GM03348 (cell line): ENCODE data around the gene MRPL42.

Experiments
- DNase-seq: peaks from one replicate; pipeline ENCODE4 v3.0.0; 2012; ENCODE audit warnings: low spot score

MRPL42 gene

GRCh38 chr12:93500201-93500600 is 32.9 kb downstream of the MRPL42 start:
- DNase-seq, result no peak

- DNase-seq, result no peak
These were observed 33.4 kb downstream of the MRPL42 start for GRCh38 chr12:93500667-93501066.

DNA sequence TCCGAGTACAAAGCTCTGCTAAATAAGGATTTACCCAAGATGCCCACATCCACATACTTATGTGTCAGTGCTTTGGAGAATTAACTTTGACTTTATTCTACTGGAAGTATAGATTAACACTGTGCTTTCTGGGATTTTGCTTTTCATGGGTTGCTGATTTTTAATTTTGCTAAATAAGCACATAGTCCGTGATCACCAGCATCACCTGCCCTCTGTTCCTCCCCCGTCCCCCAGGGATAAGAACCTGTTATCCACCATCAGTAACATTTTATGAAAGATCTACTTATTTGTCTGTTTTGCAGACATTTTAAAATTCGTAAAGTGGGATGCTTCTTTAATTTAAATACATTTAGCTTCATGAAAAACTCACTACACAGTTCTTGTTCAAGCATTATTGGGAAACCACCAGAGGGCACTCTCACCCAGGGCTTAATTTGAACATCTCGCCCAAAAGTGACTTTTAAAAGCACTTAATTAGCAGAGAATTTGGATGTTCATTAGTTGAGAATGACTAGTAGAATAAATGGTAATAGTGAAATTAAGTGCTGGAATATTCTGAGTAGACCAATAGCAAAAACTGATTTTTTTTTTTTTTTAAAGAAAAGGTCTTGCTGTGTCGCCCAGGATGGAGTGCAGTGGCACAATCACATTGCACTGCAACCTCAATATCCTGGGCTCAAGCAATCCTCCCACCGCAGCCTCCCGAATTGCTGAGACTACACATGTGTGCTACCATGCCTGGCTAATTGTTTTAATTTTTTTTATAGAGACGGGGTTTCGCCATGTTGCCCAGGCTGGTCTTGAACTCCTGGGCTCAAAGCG is 35.7 kb downstream of the MRPL42 start:
- peak; percentile 35 for DNase-seq

GRCh38 chr12:93507165-93507564 is 39.9 kb downstream of the MRPL42 start:
- no peak for DNase-seq

DNA sequence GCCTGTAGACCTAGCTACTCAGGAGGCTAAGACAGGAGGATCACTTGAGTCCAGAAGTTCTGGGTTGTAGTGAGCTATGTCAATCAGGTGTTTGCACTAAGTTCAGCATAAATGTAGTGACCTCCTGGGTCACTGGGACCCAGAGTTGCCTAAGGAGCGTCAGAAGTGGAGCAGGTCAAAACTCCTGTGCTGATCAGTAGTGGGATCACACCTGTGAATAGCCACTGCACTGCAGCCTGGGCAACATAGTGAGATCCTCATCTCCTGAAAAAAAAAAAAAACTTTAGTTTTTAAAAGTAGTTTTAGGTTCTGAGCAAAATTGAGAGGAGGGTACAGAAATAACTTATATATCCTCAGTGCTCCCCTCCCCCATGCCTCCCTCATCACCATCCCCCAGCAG is 42.2 kb downstream of the MRPL42 start:
- no peak for DNase-seq

GRCh38 chr12:93514853-93515252 is 47.5 kb downstream of the MRPL42 start:
- DNase-seq, result peak; percentile 56

- DNase-seq, result no peak
These were observed 51.4 kb downstream of the MRPL42 start for GRCh38 chr12:93518725-93519124.

DNA sequence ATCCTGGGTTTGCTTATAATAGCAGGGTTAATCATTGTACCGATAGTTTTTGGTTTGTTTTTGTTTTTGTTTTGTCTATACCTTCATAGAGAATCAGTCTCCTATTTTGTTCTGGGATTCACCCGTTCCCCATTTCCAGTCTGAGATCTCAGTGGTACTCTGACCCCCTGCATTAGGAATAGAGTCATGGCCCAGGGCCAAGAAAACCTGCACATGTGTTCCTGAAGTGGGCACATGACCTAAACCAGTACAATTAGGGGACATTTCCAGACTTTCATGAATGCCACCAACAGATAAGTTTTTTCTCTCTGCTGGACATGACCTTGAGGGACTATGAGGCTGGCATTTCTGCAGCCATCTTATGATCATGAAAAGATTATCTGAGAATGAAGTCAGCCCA is 52.5 kb downstream of the MRPL42 start:
- no peak for DNase-seq

- no peak for DNase-seq
These were observed 53.1 kb downstream of the MRPL42 start for GRCh38 chr12:93520454-93520853.

DNA sequence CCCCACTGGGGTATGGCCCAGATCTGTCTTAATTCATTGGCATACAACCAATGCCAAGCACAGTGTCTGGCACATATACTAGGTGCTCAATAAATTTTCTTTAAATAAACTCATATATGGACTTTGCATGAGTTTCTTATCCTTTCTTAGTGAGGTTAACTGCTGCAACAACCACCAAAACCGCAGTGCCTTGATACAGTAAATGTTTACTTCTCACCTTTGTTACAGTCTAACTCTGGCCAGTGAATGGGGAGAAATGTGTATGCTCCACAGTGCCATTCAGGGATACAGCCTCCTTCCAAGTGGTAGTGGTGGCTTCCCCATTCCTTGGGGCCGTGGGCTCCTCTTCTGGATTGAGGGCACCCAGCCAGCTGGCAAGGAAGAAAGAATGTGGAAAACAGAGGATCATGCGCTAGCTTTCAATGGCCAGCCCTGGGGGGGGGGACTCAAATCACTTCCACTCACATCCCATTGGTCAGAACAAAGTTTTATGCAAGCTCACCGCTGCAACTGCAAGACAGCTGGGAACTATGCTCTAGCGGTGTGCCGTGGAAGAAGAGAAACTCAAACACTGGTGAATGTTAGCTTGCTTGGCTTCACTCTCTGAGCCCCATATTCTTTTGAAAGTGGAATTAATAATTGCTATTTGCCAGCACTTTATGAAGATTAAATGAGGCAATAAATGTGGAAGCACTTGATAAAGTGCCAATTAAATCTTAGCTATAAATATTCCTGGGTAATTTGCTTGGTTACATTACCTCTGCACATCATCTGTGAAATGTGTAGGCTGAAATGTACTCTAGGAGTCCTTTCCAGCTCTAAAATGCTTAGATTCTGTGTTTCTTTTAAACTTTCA is 54.1 kb downstream of the MRPL42 start:
- DNase-seq, result no peak

GRCh38 chr12:93524386-93525133 is 57.2 kb downstream of the MRPL42 start:
- DNase-seq, result no peak

DNA sequence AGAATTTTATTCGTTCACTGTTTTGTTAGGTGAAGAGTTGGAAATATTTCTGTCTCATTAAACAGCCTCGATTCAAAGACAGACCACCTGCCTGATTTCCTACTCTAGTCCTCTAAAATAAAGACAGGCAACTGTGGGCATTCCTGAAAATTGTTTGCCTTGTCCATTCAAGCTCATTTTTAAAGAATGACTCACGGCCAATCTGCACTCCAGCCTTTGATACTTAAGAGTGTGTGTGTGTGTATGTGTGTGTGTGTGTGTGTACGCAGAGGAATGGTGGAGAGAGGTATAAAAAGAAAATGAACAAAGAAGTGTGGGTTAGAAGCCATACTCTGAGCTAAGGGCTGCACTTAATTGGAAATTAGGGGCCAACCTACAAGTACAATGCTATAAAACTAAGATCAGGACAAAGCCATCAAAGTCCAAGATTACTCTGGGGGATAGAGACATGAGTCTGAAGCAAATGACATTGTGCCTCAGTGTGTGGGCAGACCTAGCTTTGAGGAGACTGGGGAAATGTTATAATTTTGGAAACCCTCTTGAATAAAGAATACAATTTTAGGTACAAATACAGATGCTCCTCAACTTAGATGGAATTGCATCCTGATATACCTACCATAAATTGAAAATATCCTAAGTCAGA is 59.6 kb downstream of the MRPL42 start:
- DNase-seq, result peak; percentile 69

GRCh38 chr12:93530358-93530757 is 63.0 kb downstream of the MRPL42 start:
- no peak for DNase-seq

DNA sequence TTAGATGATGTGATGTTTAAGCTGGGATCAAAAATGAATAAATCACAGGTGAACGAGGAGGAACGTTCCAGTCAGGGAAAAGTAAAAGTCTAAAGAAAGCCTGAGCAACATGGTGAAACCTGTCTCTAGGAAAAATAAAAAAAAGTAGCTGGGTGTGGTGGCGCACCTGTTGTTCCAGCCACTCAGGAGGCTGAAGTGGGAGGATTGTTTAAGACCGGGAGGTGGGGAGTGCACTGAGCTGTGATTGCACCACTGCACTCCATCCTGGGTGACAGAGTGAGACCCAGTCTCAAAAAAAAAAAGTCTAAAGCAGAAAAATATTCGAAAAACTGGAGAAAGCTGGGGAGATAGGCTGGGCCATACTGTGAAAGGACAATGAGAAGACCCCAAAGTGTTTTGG is 66.0 kb downstream of the MRPL42 start:
- DNase-seq, result no peak

DNA sequence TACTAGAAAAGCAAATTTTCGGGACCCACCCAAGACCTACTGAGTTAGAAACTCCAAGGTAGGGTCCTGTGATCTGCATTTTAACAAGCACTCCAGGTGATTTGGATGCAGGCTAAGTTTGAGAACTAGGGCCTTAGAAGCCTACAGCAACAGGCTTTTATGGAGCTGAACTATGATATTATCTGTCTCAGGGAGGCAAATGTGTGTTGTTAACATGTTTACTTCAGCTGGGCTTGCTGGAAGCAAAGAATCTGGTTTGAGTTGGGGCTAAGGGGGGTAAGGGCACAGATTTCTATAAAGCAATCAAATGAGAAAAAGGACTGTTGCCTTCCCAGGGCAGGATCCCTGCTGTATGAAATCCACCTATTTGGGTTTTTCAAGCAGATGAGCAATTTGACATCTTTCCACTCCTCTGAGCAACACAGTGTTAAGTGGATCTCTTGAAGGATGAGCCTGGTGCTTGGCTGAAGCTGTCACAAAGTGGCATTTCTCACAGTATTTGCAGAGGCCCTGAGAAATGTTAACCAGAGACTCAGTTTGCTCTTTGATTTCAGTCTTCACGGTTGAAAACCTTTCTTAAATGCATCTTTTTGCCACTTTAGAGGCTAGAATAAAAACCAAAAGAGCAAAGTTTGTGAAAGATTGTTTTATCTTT is 68.9 kb downstream of the MRPL42 start:
- no peak for DNase-seq

- DNase-seq, result peak; percentile 10
These were observed 69.6 kb downstream of the MRPL42 start for GRCh38 chr12:93536766-93537488.

DNA sequence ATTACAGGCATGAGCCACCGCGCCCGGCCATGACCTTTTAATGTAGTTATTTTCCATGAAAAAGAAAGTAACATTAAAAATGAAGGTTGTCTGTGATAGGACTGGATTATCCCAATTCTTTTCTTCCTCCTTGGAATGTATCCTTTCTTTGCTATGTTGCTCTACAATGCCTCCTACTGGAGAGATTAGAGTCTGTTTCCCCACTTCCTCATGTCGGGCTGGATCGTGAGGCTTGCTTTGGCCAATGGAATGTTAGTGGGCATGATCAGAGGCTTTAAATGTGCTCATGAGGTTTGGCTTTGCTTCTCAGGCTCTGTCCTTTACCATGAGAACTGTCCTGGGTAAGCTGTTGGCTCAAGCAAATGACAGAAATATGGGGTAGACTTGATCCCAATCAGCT is 70.5 kb downstream of the MRPL42 start:
- no peak for DNase-seq

GRCh38 chr12:93539821-93540220 is 72.5 kb downstream of the MRPL42 start:
- no peak for DNase-seq

- DNase-seq, result no peak
These were observed 73.2 kb downstream of the MRPL42 start for GRCh38 chr12:93540466-93540865.

GRCh38 chr12:93541578-93542225 is 74.4 kb downstream of the MRPL42 start:
- DNase-seq, result no peak
